Measurements from ENCODE around the gene STX7.

The STX7 gene

DNA sequence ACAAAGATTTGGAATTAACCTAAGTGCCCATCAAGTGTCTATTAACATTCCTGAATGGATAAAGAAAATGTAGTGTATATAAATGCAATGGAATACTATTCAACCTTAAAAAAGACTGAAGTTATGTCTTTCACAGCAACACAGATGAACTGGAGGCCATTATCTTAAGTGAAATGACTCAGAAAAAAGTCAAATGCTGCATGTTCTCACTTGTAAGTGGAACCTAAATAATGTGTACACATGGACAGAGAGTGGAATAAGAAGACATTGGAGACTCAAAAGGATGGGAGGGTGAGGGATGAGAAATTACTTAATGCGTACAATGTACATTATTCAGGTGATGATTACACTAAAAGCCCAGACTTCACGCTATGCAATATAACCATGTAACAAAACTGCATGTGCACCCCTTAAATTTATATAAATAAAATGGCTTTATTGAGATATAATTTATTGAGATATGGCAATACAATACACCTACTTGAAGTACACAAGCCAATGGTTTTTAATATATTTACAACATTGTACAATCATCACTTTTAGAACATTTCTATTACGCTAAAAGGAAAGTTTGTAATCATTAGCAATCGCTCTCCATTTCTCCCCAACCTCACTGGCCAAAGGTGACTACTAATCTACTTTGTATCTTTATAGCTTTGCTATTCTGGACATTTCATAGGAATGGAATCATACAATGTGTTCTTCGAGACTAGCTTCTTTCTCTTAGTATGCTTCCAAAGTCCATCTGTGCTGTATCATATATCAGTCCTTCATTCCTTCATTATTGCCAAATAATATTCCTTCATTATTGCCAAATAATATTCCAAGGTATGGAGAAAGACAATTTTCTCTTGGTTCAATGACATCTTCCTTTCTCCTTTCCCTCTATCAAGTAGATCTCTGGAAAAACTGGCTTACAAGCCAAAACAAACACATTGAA lies 5.8 kb downstream of the STX7 start:
- no peak for DNase-seq

- no peak for DNase-seq
These were observed 6.5 kb downstream of the STX7 start for GRCh38 chr6:132506461-132506860.

DNA sequence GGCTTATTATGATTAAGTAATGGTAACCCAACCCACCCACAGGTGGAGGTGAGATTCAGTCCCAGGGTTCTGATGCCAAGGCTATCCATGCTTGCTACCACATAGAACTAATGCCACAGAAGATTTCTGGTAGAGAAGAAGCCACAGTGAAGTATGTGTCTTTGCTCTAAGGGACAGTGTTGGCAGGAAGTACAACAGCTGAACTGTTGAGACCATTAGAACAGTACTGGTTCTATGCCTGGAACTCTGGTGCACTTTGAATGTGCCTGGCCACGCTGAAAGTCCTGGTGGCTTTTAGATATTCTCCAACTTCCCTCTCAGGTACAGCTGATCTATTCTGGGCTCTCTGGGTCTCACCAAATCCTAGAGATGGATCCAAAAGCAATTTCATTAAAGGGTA lies 7.8 kb downstream of the STX7 start:
- no peak for DNase-seq

GRCh38 chr6:132504757-132505156 lies 8.2 kb downstream of the STX7 start:
- no peak for DNase-seq

GRCh38 chr6:132499757-132500156 lies 13.2 kb downstream of the STX7 start:
- DNase-seq = no peak

DNA sequence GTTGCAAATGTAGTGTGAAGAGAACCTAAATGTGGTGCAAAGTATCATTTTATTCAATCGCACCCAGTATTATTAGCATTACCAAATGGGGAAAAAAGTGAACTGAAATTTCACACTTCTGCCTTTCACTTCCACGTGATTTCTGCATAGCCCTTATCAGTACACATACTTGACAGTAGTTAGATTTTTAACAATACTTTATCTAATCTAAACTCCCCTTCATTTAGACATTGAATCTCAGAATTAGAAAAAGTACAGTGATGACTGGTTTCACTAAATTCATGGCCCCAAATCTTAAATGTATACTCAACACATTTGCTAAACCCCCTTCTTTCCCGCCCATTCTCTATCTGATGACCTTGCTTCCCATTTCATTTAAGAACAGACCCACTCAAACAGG lies 14.3 kb downstream of the STX7 start:
- DNase-seq = no peak

- DNase-seq = no peak
These were observed 16.3 kb downstream of the STX7 start for GRCh38 chr6:132496519-132497180.

DNA sequence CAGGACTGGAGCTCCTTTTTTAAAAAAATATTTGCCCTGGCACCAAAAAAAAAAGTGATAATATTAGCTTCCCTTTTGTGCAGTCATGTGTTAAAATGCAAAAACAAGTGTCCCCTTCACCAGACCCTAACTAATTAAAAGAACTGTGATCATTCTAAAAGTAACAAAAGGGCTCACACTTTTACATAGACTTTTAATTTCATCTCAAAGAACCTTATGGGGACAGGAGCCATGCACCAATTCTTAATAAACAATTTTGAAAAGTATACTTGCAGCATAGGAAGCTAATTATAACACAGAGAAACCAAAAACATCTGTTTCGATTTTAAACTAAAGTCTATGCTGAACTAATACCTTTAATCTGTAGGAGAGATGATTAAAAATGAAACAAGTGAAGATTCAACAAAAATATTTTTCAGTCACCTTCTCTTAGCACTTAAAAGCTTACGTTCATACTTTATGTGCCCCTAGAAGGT lies 17.3 kb downstream of the STX7 start:
- no peak for DNase-seq

GRCh38 chr6:132494954-132495353 lies 18.0 kb downstream of the STX7 start:
- DNase-seq = no peak

- no peak for DNase-seq
These were observed 21.0 kb downstream of the STX7 start for GRCh38 chr6:132491881-132492280.

DNA sequence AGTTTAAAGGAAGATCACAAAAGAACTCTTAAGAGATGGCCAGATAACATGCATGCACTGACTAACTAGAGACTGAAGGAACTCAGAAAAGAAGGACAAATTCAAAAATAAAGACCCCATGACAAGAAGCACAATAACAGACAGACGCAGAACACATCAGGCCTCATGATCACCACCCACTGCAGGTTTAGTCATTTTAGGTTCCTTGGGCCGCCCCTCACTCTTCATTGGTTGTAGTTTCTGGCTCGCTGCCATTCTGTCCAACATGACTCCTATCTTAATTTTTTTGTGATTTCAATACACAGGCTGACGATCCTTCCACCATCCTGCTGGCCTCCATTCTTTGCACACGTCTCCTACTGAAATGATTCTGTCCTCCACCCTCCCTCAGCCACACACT lies 21.6 kb downstream of the STX7 start:
- DNase-seq = no peak

GRCh38 chr6:132490478-132491204 lies 22.3 kb downstream of the STX7 start:
- no peak for DNase-seq

DNA sequence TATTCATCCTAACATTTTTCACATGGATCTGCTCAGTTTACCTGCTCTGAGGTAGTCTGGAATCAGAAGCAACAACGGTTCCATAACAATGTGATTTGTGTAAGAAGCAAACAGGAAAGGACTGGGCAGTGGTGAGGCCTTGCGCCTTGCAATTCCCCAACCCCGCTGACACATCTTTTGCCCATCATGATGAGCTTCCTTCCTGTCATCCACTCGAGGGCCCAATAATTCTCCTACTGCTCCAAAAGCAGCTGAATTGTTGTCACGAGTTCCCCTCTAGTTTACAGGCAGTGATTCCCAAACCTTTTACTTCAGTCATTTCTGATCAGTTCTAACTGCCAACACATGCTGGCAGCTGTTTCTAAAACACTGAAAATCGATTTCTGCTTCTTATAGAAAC lies 22.9 kb downstream of the STX7 start:
- no peak for DNase-seq

- DNase-seq = no peak
These were observed 23.5 kb downstream of the STX7 start for GRCh38 chr6:132489376-132489775.

- no peak for DNase-seq
These were observed 25.2 kb downstream of the STX7 start for GRCh38 chr6:132487762-132488161.

GRCh38 chr6:132484680-132485018 lies 28.3 kb downstream of the STX7 start:
- no peak for DNase-seq

DNA sequence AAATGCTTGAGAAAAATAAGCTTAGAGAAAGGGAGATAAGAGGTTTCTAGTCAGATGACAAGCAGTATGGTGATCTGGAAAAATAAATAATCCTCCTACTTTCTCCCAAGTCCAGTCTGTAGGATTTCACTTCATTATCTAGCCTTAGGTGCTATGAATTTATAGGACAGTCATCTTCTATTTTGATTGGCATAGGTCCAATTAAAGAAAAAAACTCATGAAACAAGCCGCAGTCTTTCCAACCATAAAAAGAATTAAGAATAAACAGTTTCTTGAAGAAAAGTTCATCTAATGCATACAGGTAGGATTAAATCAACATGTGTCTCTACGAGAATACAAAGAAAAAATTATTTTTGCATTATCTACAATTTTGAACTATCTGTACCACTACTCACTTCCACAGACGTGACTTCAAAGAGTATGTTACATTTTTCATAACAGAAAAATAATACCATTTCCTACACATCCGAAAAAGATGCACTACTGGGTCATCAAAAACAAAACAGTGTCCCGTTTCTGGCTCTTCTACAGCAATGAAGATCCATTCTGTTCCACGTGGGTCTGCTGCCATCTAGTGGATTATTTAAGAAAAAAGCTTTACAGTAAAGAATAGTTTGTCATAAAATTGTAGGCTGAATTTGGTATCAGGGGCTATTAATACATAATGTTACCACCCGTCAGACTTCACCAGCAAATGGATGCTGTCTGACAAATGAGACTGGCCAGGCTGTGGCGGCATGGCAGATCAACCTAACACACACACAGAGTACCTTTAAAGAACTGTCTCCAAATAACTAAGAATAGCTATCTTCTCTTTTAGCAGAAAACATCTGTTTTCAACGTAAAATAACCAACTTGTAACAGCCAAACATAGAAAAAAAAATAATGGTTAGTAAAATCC lies 28.9 kb downstream of the STX7 start:
- no peak for DNase-seq

GRCh38 chr6:132482581-132482980 lies 30.3 kb downstream of the STX7 start:
- DNase-seq = no peak

- DNase-seq = no peak
These were observed 31.7 kb downstream of the STX7 start for GRCh38 chr6:132481189-132481588.

DNA sequence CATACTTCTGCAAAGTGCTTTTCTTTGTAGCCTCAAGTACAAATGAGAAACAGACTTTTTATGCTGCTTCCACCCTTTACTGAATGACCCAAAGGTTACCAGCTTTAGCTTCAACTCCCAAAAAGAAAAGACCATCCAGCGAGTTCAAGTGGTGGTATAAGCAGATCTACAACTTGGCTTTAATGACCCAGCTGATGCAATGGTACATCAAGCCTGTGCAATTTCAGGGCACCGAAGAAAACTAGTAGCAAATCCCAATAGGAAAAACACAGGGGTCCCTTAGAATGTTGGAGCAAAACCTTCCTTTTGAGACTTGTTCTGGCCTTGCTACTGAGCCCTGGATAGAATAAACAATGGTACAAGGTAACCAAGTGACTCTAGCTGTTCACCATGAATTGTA lies 33.8 kb downstream of the STX7 start:
- no peak for DNase-seq

DNA sequence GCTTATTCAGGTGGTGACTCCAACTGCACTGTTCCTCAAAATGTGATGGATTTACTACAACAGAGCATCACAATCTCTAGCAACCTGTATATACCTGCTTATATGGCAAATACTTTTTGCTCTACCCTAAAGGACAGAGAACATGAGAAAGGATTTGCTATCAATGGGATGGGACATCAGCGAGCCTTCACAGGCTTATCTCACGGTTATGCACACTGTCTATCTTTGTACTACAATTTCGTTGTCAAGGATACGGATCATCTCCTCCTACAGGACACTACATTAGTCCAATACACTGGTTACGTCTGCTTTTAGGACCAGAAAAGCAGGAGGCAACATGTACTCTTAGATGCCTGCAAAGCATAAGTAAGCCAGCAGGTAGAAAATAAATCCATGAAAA lies 34.2 kb downstream of the STX7 start:
- DNase-seq = no peak

DNA sequence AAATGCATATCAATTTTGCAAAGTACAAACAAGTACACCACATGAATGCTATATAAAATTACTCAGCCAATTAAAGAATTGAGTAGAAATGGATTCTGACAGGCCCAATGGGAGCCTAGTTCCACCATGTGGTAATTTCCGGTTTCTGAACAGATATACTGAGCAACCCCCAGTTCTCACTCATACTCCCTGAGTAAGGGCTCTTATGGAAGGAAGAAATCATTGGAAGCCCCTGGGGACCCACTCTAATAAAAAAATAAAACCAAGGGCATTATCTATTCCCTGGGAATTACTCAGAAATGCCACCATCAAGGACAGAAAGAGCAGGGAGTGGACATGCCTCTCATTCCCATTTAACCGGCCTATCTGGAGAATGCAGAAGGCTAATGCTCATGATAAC lies 34.6 kb downstream of the STX7 start:
- no peak for DNase-seq

GRCh38 chr6:132476688-132477087 lies 36.2 kb downstream of the STX7 start:
- DNase-seq = no peak

Data from KG1 (cell line).